ENCODE results near the gene GLYATL1B.

GLYATL1B gene

GRCh38 chr11:59141673-59142460 lies 55.8 kb downstream of the GLYATL1B start:
- no peak for DNase-seq
- H3K27ac ChIP-seq, result no peak overlapping the region
- H3K27me3 ChIP-seq (ENCODE audit: insufficient read depth, low read depth, severe bottlenecking), result peaks cover 86% of the 10 kb centered on the region
- peaks cover 9% of the 10 kb centered on the region for H3K9me3 ChIP-seq (ENCODE audit: severe bottlenecking)
- H3K36me3 ChIP-seq, result no peaks in the 10 kb centered on the region
- no peak for TF ChIP-seq CTCF (IDR thresholded peaks at IDR 0.05; ENCODE audit: low read depth, low read length)
- H3K4me3 ChIP-seq (ENCODE audit: low read depth, low read length), result no peak overlapping the region

DNA sequence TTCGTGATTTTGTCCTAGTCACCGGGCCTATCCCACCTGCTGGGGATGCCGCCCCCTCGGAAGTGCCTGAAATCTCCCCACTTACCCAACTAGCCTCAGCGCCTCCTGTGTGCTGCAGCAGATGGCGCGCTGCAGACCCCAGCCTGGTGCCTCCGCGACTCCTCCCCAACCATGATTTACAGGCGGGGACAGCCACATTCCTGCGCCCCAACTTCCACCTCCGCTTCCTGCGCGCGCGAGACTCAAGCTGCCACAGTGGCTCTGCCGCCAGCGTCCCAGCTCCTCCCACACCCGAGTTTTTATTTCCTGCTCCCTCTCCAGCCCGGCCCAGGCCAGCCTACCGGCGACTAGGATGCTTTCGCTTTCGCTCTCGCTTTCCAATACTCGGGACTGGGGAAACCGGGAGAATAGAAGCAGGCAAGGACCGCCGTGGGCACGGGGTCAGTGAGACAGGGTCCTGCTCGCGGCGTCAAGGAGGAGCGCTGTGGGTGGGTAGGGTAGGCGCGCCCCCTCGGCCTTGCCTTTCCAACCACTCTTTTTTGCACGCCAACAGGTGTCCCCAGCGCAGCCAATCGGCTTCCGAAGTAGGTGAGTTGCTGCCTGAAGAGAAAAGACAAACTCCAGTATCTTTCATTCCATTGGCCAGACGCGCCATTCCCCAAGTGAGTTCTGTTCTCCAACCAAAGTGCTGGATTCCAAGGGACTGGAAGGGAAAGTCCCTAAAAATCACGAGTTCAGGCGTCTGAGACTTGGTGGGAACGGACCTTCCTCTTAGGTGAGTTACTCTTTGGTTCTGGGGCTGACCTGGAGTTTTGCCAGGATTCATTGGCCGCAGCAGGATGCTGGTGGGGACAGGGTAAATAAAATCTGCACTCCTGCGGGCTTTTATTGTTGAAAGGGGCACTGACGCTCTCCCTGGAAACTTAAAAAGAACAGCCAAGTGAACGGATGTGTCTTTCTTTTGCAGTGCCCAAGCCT lies 56.7 kb downstream of the GLYATL1B start, which contains the start of gene FAM111A:
Gene FAM111A, plus strand, starts transcription at position 327 of the 978 bp plus-strand sequence. CDS start 6,017 bp downstream, outside the sequence.
- Histone ChIP-seq H3K4me3 (ENCODE audit: low read depth, low read length) (peak within 1 kb of the TSS; percentile 25), H3K36me3 (no peaks in the 10 kb centered on the region), H3K27ac (no peak within 1 kb of the TSS), H3K9me3 (ENCODE audit: severe bottlenecking) (peaks cover 9% of the 10 kb centered on the region), H3K27me3 (ENCODE audit: insufficient read depth, low read depth, severe bottlenecking) (peaks cover 86% of the 10 kb centered on the region)
- peak; percentile 9 for DNase-seq
- no peak for TF ChIP-seq CTCF (IDR thresholded peaks at IDR 0.05; ENCODE audit: low read depth, low read length)

GRCh38 chr11:59144096-59144495 lies 58.0 kb downstream of the GLYATL1B start:
- Histone ChIP-seq H3K36me3 (no peaks in the 10 kb centered on the region), H3K9me3 (ENCODE audit: severe bottlenecking) (peaks cover 9% of the 10 kb centered on the region), H3K27ac (no peak overlapping the region), H3K27me3 (ENCODE audit: insufficient read depth, low read depth, severe bottlenecking) (peaks cover 82% of the 10 kb centered on the region), H3K4me3 (ENCODE audit: low read depth, low read length) (no peak overlapping the region)
- TF ChIP-seq CTCF (IDR thresholded peaks at IDR 0.05; ENCODE audit: low read depth, low read length), result no peak
- DNase-seq, result no peak
